Hippocampal formation (tissue), 2 donors: Measurements from ENCODE around the gene PLB1.

Experiments
- DNase-seq, 2 donors: peaks; one replicate each; lab custom pipeline; 2025; lab: John Stamatoyannopoulos, UW

PLB1 gene

GRCh38 chr2:28495551-28496250 lies at the start of gene PLB1:
TSS of gene PLB1 (plus strand) at chr2:28496060. CDS start at chr2:28496115, 55 bp downstream.
- no peak for DNase-seq

DNA sequence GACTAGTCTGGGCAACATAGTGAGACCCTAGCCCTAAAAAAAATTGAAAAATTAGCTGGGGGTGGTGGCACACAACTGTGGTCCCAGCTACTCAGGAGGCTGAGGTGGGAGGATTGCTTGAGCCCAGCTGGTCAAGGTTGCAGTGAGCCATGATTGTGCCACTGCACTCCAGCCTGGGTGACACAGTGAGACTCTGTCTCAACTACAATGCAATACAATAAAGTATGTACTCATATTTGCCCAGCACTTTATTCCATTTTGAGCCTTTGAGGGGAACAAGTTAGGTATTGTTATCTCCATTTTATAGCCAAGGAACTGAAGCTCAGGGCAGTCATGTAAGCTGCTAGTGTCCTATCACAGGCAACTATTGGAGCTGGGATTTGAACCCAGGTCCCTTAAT lies 49.3 kb upstream of the PLB1 start:
- no peak for DNase-seq

GRCh38 chr2:28447086-28447485 lies 48.8 kb upstream of the PLB1 start:
- DNase-seq = no peak

DNA sequence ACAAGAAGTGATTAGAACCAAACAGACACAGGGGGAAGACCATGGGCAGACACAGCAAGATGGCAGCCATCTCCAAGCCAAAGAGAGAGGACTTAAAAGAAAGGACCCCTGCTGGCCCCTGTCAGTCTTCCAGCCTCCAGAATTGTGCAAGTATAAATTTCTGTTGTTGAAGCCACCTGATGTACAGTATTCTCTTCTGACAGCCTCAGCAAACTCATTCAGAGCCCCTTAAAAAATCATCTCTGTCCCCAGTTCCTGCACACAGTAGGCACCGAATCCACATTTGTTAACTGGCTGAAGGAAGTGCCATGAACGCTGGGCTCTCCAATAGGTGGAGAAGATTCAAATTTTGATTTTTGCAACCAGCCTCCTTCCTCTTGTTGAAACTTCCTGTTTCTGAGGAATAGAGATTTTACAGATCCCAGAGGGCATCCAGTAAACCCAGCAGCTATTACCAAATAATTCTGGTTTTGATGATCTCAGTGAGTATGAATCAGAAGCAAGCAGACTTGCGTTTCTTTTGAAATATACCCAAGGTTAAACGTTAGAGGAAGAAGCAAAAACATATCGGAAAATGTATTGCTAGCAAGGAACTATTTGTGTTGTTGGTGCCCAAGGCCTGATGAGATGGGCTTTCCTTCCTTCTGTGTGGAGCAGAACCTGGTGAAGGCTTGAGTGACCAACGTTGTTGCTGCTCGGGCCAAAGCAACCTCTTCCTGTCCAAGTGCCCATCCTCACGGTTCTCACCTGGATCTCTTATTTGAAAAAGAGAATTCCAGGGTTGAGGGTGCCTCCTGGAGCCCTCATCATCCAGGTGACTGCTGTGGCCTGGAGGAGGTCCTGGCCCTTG lies 47.7 kb upstream of the PLB1 start:
- DNase-seq = no peak

- DNase-seq = no peak
Observed at GRCh38 chr2:28448793-28449100, 47.1 kb upstream of the PLB1 start.

- DNase-seq = no peak
Observed at GRCh38 chr2:28449126-28449487, 46.8 kb upstream of the PLB1 start.

DNA sequence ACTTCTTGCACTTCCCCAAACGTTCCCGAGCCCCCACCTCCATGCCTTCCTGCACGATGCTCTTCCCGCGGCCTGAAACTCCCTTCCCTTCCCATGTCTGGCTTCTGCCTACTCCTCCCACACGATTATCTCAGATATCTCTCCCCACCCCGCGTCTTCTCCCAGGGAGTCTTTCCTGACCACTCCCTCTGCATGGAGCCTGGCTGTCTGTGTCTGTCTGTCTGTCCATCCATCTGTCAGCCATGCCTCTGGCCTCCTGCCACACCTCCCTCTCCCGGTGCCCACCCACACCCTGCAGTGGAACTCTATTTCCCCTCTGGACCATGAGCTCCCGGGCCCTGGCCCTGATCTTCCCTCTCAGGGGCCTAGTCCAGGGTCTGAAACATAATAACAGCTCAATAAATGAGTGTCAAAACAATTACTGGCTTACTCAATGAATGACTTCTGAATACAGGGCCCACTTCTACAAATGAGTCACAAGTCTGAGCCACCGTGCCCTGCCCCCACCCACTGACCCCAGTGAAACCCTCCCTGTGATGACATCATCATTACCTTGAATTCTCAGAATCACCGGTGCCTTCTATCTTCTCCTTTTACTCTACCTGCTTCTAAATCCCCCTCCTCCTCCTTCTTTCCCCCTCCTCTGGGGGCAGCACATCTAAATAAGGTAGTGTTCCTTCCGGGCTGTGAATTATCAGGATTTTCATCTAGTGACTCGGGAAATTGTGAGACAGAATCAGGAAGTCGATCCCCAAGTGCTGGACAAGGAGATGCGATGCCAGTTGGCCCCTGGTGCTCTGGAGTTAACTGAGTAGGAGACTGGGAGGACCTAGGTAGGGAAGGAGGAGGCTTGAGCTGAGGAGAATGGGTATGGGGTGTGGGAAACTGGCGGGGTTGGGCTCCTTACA lies 46.1 kb upstream of the PLB1 start:
- DNase-seq = no peak

DNA sequence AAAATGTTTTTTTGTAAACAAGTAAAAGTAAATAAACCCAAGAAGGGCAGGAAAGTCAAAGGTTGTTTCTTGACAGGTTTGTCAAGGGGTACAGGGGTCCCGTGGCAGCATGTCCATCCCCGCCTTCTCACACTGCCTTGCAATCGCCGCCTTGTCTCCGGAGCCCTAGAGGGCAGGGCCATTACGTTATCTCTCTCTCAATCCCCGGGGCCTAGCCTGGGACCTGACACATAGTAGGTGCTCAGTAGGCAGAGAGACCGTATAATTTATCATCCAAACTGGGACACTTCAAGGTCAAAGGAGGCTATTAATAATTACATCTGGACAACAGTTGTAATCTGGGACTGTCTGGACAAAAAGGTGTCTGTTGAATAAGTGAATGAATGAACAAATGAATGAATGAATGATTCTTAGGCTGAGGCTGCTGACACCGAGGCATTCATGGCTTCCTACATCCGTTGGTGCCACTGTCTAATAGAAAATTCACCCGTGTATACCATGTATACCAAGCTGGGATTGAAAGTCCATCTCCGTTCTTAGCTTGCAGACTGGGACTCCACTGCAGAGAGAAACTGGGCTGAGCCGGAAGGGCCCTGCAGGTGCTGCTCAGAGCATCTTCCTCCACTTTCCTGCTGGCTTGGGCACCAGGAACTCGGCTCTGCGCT lies 44.8 kb upstream of the PLB1 start:
- DNase-seq = no peak

- no peak for DNase-seq
Observed at GRCh38 chr2:28451793-28452533, 43.9 kb upstream of the PLB1 start.

DNA sequence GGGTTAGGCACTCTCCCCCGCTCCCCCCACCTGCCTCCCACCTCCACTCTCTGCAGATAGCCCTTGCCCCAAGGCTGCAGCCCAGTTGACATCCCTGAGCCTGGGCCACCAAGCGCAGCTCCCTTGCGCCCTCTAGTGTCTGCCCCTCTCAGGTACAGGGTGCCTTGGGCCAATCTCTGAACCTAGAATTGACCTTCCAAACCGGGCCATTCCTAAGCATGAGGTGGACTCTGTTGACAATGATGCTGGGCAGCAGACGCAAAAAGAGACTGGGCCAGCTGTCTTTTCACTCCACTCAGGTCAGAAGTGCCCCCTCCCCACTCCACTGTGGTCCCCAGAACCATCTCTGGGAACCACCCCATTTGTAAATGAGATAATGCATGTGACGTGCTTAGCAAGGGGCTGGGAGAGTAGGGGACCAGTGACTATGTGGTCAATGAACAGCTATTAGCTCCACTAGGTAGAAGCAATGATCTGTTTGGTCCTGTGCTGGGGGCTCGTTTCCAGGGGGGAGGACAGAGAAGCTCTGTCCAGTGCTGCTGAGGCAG lies 43.3 kb upstream of the PLB1 start:
- peak in 1 of 2 donors; percentile 38 for DNase-seq

- DNase-seq = no peak
Observed at GRCh38 chr2:28453396-28453795, 42.5 kb upstream of the PLB1 start.

DNA sequence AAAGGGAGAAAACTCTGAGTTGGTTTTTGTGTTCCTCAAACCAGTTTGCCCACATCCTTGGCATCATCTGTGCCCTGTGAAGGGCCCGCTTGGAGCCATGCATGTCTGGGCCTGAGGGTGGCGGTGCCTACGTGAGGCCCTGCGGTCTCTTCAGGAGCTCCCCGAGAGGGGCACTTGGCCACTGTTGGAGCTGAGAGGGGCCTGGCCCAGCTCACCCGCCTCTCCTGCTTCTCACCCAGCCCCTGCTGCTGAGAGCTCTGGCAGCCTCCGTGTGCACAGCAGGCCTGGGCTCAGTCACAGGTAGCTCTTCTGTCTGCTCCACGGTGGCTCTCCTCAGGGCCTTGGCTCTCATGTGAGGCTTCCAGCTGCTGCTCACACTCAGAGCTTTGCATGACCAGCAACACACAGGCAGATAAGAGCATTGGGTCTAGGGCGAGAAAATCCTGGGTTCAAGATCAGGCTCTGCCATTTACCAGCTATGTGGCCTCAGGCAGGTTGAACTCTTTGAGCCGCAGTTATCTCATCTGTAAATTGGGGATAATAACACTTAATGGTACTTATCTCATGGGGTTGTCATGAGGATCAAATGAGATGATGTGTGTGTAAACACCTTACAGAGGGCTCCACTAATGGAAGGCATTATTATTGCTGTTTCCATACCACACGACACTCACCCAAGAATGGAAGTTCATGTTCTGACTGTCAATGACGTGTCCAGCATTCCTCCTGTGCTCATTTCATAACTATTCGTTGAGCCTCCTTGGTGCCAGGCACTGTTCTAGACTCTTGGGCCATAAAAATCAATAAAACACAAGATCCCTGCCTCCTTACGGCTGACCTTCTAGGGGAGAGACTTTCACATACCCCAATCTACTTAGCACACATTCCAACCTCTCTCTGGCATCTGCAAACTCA lies 41.6 kb upstream of the PLB1 start:
- no peak for DNase-seq

- no peak for DNase-seq
Observed at GRCh38 chr2:28457237-28457636, 38.6 kb upstream of the PLB1 start.

DNA sequence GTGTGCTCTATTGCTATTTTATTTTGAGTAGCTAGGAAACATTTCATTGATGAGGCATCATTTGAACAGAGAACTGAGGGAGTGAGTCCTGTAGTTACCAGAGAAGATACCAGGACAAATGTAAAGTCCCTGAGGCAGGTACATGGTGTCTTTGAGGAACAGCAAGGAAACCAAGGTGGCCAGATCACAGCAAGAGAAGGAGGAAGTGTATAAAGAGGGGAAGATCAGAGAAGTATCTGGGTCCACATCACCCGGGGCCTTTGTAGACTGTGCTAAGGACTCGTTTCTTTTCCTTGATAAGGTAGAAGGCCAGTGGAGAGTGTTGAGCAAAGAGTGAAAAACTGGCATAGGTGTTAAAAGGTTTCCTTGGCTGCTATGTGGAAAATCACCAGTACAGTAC lies 34.8 kb upstream of the PLB1 start:
- no peak for DNase-seq

- no peak for DNase-seq
Observed at GRCh38 chr2:28462122-28462521, 33.7 kb upstream of the PLB1 start.

DNA sequence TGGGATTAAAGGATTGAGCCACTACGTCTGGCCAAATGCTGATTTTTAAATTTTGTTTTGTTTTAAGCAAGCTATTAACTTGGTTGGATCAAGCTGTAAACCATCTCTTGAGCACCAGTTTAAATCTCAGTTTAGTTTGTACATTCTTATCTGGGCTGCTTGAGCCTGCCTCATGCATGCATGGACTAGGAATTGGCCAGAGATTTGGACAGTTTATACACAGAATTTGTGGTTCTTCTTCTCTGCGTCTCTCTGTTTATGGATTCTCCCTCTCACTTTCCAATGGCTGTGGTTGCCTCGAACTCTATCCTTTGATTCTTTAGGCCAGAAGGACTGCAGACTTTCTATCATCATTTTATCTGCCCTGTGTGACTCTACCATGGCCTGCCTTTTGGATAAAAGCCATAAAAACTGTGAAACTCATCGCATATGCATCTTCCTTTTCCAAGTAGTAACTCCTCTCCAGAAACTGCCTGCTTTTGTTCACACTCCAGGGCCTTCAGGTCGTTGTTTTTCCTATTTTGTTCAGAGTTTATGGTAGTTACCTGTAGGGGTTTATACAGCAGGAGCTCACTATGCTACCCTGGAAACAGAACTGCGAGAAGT lies 32.5 kb upstream of the PLB1 start:
- no peak for DNase-seq

- no peak for DNase-seq
Observed at GRCh38 chr2:28463893-28464292, 32.0 kb upstream of the PLB1 start.

DNA sequence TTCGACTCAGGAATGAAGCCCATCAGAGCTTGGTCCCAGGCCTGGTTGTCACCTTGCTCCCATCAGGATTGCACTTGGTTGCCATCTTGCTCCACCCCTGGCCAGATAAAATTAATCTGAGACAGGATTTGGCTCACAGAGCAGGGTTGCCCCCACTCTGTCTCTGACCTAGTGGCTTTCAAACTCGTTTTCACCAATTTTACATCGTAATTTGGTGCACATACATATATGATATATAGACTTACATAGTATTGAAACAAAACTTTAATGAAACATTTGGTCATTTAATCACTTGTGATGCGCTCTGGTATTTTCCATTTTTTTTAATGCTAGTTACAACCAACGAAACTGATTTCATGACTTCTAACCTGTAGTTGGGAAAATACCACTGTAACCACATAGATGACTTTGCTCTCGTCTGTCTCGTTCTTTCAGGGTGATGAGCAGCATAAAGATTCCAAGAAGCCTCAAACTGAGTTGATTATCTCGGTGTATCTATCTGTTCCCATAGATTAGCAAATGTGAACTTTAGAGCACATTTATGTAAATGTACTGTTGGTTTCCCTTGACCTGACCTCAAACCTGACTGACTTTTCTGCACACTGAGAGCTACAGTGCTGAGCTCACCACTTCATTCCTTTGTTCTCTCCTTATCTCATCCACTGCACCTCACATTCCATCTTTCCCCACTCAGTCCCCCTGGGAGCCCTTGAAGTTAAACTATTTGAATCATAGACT lies 30.5 kb upstream of the PLB1 start:
- no peak for DNase-seq

- DNase-seq = no peak
Observed at GRCh38 chr2:28469304-28469703, 26.6 kb upstream of the PLB1 start.
